GM19193 (cell line): Measurements from ENCODE around the gene RMND5B.

Experiments used
- POLR2A ChIP-seq: IDR thresholded peaks from 4 replicates; pipeline ENCODE4 v1.6.1; 2011; ENCODE audit not compliant: insufficient read depth, insufficient read length; ENCODE audit errors: extremely low read depth

RMND5B gene

GRCh38 chr5:178180141-178180863 lies 49.5 kb downstream of the RMND5B start:
- no peak for TF ChIP-seq POLR2A

GRCh38 chr5:178182158-178182876 lies 51.5 kb downstream of the RMND5B start:
- no peak for TF ChIP-seq POLR2A

GRCh38 chr5:178186427-178186826 lies 55.6 kb downstream of the RMND5B start:
- no peak for TF ChIP-seq POLR2A

GRCh38 chr5:178187014-178187413 lies 56.2 kb downstream of the RMND5B start, which contains the start of gene GMCL2:
GMCL2 (minus strand) TSS chr5:178187371; CDS start chr5:178187299, 72 bp downstream.
- TF ChIP-seq POLR2A = no peak

- TF ChIP-seq POLR2A = no peak
Measured at GRCh38 chr5:178189433-178189832, 58.6 kb downstream of the RMND5B start.

- TF ChIP-seq POLR2A = no peak
Measured at GRCh38 chr5:178191661-178192060, 60.8 kb downstream of the RMND5B start.

GRCh38 chr5:178192244-178192643 lies 61.4 kb downstream of the RMND5B start:
- TF ChIP-seq POLR2A = no peak

- TF ChIP-seq POLR2A = no peak
Measured at GRCh38 chr5:178192787-178193186, 62.0 kb downstream of the RMND5B start.

- no peak for TF ChIP-seq POLR2A
Measured at GRCh38 chr5:178193251-178193809, 62.5 kb downstream of the RMND5B start.

GRCh38 chr5:178194026-178194425 lies 63.2 kb downstream of the RMND5B start:
- TF ChIP-seq POLR2A = no peak

- TF ChIP-seq POLR2A = no peak
Measured at GRCh38 chr5:178196281-178196812, 65.5 kb downstream of the RMND5B start.

GRCh38 chr5:178196986-178197385 lies 66.2 kb downstream of the RMND5B start:
- TF ChIP-seq POLR2A = no peak

- TF ChIP-seq POLR2A = no peak
Measured at GRCh38 chr5:178198706-178199105, 67.9 kb downstream of the RMND5B start.

GRCh38 chr5:178199581-178200434 lies 69.0 kb downstream of the RMND5B start:
- no peak for TF ChIP-seq POLR2A
